GM18511 (cell line): ENCODE measurements around the gene POLR3A.
"Not testable (repeated sequence)": the region's sequence is repeated elsewhere in the genome, so short reads cannot be mapped to it uniquely, and the experiment has no call there.

Experiments
- ATAC-seq: cut with Tn5 transposase; IDR thresholded peaks from one replicate; pipeline ENCODE4 v1.9.1; 2021; ENCODE audit warnings: mild to moderate bottlenecking, moderate library complexity; ENCODE audit not compliant: unreplicated experiment

POLR3A gene

DNA sequence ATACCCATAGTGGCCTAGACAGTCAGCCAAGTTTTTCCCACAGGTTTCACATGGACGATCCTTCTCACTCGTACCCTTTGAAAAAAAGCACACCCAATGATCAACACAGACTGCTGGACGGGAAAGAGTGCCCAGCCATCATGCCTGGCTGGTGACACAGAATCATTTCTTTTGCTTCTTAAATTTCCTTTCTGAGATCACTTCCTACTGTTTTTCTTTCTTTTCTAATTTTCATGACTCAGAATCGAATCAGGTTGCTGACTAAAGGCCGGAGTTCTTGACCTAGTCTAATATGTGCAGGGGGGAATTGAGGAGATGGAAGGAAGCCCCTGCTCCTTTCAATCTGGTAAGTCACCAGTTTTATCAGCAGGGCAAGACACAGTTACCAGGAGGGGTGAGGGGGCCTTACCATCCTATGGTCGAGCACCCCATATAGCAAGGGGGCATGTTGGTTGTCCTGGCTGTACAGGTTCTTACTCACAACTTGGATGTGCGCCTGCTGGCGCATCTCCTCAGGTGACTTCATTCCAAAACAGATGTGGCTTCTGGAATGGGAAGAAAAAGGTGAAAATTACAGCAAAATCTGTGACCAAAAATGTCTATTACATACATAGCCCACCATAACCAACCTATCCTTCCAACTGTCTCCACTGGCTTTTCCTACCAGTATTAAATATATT, 3.5 kb downstream of the POLR3A start:
- no peak for ATAC-seq

GRCh38 chr10:78023741-78024140, 5.6 kb downstream of the POLR3A start:
- no peak for ATAC-seq

DNA sequence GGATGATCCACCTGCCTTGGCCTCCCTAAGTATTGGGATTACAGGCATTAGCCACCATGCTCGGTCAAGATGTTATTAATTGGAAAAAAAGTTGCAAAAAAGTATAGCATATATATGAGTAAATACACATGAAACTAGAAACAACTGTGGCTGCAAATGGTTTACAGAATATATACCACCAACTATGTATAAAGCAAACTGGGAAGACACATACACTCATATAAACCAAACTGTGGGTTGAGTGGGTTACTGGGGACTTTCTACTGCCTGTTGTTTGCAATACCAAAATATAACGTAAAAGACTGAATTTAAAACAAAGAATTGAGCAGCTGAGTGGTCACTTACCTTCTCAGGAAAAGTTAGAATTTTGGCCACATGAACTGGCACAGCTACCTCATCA, 8.1 kb downstream of the POLR3A start:
- ATAC-seq, result no peak

- ATAC-seq, result no peak
Observed at GRCh38 chr10:78019264-78019663, 10.1 kb downstream of the POLR3A start.

DNA sequence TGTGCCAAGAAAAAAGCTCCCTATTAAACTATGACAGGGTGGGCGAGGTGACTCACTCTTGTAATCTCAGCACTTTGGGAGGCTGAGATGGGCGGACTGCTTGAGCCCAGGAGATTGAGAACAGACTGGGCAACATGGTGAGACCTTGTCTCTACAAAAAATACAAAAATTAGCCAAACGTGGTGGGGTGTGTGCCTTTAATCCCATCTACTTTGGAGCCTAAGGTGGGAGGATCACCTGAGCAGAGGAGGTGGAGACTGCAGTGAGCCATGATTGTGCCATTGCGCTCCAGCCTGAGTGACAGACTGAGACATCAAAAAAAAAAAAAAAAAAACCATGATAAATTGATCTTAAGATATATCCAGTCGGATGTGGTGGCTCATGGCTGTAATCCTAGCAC, 11.5 kb downstream of the POLR3A start:
- no peak for ATAC-seq

DNA sequence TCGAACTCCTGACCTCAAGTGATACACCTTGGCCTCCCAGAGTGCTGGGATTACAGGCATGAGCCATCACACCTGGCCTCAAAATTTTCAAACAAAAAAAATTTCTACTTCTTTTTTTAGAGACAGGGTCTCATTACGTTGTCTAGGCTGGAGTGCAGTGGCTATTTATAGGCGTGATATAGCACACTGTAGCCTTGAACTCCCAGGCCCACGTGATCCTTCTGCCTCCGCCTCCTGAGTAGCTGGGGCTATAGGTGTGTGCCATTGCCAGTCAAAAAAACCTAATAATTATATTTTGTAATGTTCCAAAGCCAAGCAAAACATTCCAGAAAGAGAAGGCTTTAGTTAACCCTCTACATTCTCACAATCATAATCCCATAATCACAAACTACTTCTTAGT, 13.8 kb downstream of the POLR3A start:
- ATAC-seq, result no peak

DNA sequence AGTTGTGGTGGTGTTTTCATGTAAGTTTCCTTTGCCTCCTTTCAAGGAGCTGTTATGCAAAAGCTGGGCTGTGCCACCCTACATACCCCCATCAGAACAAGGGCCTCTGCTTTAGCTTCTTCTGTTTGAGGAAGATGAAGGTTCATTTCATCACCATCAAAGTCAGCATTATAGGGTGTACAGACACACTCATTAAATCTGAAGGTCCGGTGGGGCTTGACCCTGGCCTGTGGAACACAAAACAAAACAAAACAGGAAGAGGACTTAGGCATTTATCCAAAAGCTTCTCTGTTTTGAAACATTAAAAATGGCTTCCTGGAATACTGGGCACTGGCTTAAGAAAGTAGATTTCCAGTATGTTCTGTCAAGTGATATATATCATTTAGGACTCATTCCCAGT, 15.8 kb downstream of the POLR3A start:
- no peak for ATAC-seq

GRCh38 chr10:78011065-78011464, 18.2 kb downstream of the POLR3A start:
- no peak for ATAC-seq

DNA sequence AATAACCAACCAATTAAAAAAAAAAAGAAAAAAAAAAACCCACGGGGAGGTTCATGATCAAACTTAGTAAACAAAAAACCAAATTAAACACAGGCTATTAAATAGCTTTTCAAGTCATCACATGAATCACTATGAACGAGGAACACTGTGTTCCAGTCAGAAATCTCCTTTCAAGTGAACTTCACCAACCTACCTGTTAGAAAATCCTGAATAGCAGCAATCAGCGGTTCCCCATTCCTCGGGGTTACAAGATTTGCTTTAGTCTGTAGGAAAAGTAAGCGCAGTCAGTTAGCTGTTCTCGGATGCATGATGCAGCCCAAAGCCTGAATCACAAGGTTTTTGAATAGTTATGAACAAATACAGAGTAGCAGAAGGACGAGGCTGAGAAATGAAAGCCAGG, 19.0 kb downstream of the POLR3A start:
- no peak for ATAC-seq

GRCh38 chr10:78009662-78010061, 19.7 kb downstream of the POLR3A start:
- ATAC-seq, result no peak

DNA sequence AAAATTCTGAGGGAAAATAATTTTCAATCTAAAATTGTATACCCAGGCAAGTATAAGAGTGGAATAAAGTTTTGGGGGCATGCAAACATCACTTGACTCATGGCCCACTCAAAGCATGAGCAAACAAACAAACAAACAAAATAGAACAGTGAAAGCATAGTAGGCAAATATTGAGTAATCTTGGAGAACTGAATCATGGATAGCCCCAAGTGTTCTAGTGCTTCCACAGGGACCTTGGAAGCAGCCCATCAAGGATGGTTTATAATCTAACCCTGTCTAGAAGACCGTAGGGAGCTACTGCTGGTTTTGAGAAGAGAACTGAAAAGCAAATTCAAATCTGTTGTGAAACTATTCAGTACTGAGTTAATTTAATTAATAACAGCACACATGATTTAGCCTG, 22.1 kb downstream of the POLR3A start:
- no peak for ATAC-seq

GRCh38 chr10:78004215-78005026, 24.9 kb downstream of the POLR3A start:
- no peak for ATAC-seq

GRCh38 chr10:78002541-78003288, 26.6 kb downstream of the POLR3A start:
- ATAC-seq, result no peak

DNA sequence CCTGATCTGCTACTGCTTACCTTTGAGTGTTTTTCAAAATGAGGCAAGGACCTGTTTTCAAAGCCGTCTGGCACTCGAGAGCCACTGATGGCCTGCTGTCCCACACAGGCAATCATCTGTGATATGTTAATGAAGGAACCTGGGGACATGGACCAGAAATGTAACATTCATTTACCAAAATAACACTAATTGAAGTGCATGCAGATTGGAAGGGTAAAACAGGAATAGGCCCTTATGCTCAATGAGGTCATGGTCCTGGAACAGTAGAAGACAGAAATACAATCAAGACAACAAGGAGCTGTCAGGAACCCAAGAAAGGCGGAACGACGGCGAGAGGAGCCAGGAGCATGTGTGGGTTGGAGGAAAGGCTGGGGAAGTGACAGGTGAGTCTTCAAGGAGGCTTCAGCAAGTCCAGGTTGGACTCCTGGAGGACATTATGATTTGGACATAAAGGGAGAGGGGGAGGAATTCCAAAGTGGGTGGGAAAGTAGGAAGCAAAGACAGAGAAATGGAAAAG, 28.3 kb downstream of the POLR3A start:
- no peak for ATAC-seq

GRCh38 chr10:78000206-78000605, 29.1 kb downstream of the POLR3A start:
- no peak for ATAC-seq

- not testable (repeated sequence) for ATAC-seq
Observed at GRCh38 chr10:77998780-77999179, 30.5 kb downstream of the POLR3A start.

- no peak for ATAC-seq
Observed at GRCh38 chr10:77993620-77994019, 35.7 kb downstream of the POLR3A start.

GRCh38 chr10:77989081-77989724, 40.1 kb downstream of the POLR3A start:
- no peak for ATAC-seq

GRCh38 chr10:77987671-77988255, 41.6 kb downstream of the POLR3A start:
- ATAC-seq, result no peak

- ATAC-seq, result no peak
Observed at GRCh38 chr10:77984986-77985385, 44.3 kb downstream of the POLR3A start.
